IMR-90 (cell line): ENCODE measurements around the gene PLIN5. TPM values are rescaled to one million over a fixed set of nuclear protein-coding genes. Genes with fewer than 3 reads are reported as not detected.

ENCODE experiments used
- ATAC-seq: fragments of 200-7000 bp; cut with Tn5 transposase; 2 replicates; pipeline ENCODE4 v1.9.1; 2020; ENCODE audit warnings: low read depth, mild to moderate bottlenecking, moderate library complexity
- BruUV-seq: library from RNA; stranded (reverse); fragments of 400-500 nt; replicated peaks from 2 replicates; lab custom pipeline; 2021; lab: Mats Ljungman, UMichigan
- CTCF ChIA-PET: fragments of 300-600 bp; formaldehyde crosslinking; extraction: SDS; loops from one replicate; lab custom pipeline; 2021; ENCODE audit warnings: antibody characterized with exemption; lab: Yijun Ruan, JAX
- POLR2A ChIA-PET: fragments of 300-600 bp; sonication (Branson Sonifier 250); formaldehyde crosslinking; loops from one replicate; lab custom pipeline; 2022; ENCODE audit warnings: antibody characterized with exemption; ENCODE audit not compliant: unreplicated experiment; lab: Charles Lee
- DNase-seq: peaks from one replicate; pipeline ENCODE4 v3.0.0; 2013
- H2AFZ ChIP-seq: replicated peaks from 2 replicates; pipeline ENCODE3; 2013; ENCODE audit warnings: low read length, mild to moderate bottlenecking; ENCODE audit not compliant: poor library complexity
- H2AK5ac ChIP-seq: 2 replicates; pipeline ENCODE4 v1.6.1; 2013; ENCODE audit warnings: low read depth, low read length, inconsistent platforms
- H2AK9ac ChIP-seq: replicated peaks from 2 replicates; pipeline ENCODE3; 2013; ENCODE audit warnings: mild to moderate bottlenecking, low read depth, low read length, moderate library complexity; ENCODE audit not compliant: poor library complexity
- H2BK120ac ChIP-seq: 2 replicates; pipeline ENCODE4 v1.6.1; 2013; ENCODE audit warnings: low read depth, low read length, inconsistent platforms
- H2BK15ac ChIP-seq: 3 replicates; pipeline ENCODE4 v1.6.1; 2013; ENCODE audit warnings: low read depth, low read length, inconsistent platforms
- H2BK20ac ChIP-seq: 2 replicates; pipeline ENCODE4 v1.6.1; 2013; ENCODE audit warnings: low read depth, mild to moderate bottlenecking, inconsistent platforms, low read length, moderate library complexity
- H2BK5ac ChIP-seq: 2 replicates; pipeline ENCODE4 v1.6.1; 2013; ENCODE audit warnings: mild to moderate bottlenecking, low read depth, low read length, inconsistent platforms; ENCODE audit not compliant: poor library complexity, severe bottlenecking
- H3K14ac ChIP-seq: replicated peaks from 2 replicates; pipeline ENCODE4 v1.6.1; 2013; ENCODE audit warnings: low read depth, low read length, inconsistent platforms
- H3K18ac ChIP-seq: 2 replicates; pipeline ENCODE4 v1.6.1; 2013; ENCODE audit warnings: low read depth, low read length, control low read depth
- H3K23ac ChIP-seq: 2 replicates; pipeline ENCODE4 v1.6.1; 2013; ENCODE audit warnings: low read depth, low read length, inconsistent platforms
- H3K27ac ChIP-seq: 2 replicates; pipeline ENCODE4 v1.5.1; 2013; ENCODE audit warnings: mild to moderate bottlenecking, control low read depth, low read length; ENCODE audit not compliant: insufficient read depth
- H3K27me3 ChIP-seq: 2 replicates; pipeline ENCODE4 v1.6.1; 2013; ENCODE audit warnings: low read length; ENCODE audit not compliant: control insufficient read depth, insufficient read depth
- H3K36me3 ChIP-seq: 2 replicates; pipeline ENCODE4 v1.6.1; 2013; ENCODE audit warnings: low read length, mixed read lengths; ENCODE audit not compliant: control insufficient read depth, insufficient read depth
- H3K4ac ChIP-seq: 2 replicates; pipeline ENCODE4 v1.6.1; 2013; ENCODE audit warnings: low read depth, low read length, inconsistent platforms
- H3K4me1 ChIP-seq: 2 replicates; pipeline ENCODE4 v1.6.1; 2013; ENCODE audit warnings: low read length, mixed read lengths; ENCODE audit not compliant: control insufficient read depth, insufficient read depth
- H3K4me2 ChIP-seq: 2 replicates; pipeline ENCODE4 v1.6.1; 2013; ENCODE audit warnings: low read depth, mild to moderate bottlenecking, control low read depth, low read length, moderate library complexity
- H3K4me3 ChIP-seq: 2 replicates; pipeline ENCODE4 v1.5.1; 2013; ENCODE audit warnings: low read depth, mild to moderate bottlenecking, control low read depth, low read length, moderate library complexity; ENCODE audit not compliant: insufficient read depth
- H3K56ac ChIP-seq: 2 replicates; pipeline ENCODE4 v1.6.1; 2013; ENCODE audit warnings: low read length, inconsistent platforms; ENCODE audit not compliant: insufficient read depth; ENCODE audit errors: extremely low read depth
- H3K79me1 ChIP-seq, 2 experiments: 2 replicates each; pipeline ENCODE4 v1.6.1; 2013; ENCODE audit warnings: low read length in 2 of 2, inconsistent platforms in 1 of 2, low read depth in 1 of 2
- H3K9ac ChIP-seq: 2 replicates; pipeline ENCODE4 v1.6.1; 2013; ENCODE audit warnings: low read depth, low read length, control low read depth
- H3K9me1 ChIP-seq: 2 replicates; pipeline ENCODE4 v1.6.1; 2013; ENCODE audit warnings: low read length, inconsistent platforms; ENCODE audit not compliant: insufficient read depth
- H3K9me3 ChIP-seq: 2 replicates; pipeline ENCODE4 v1.6.1; 2013; ENCODE audit warnings: low read length; ENCODE audit not compliant: control insufficient read depth, insufficient read depth
- H4K20me1 ChIP-seq: 2 replicates; pipeline ENCODE4 v1.6.1; 2013; ENCODE audit warnings: low read length, inconsistent platforms; ENCODE audit not compliant: insufficient read depth
- H4K5ac ChIP-seq: 2 replicates; pipeline ENCODE4 v1.6.1; 2013; ENCODE audit warnings: mild to moderate bottlenecking, low read depth, low read length, control low read depth
- H4K8ac ChIP-seq, 2 experiments: 2 replicates each; pipeline ENCODE4 v1.6.1; 2013; ENCODE audit warnings: low read depth in 2 of 2, low read length in 2 of 2, control low read depth in 1 of 2, inconsistent platforms in 1 of 2
- H4K91ac ChIP-seq: 2 replicates; pipeline ENCODE4 v1.6.1; 2013; ENCODE audit warnings: low read depth, low read length, inconsistent platforms; ENCODE audit not compliant: insufficient read depth
- CHD1 ChIP-seq: IDR thresholded peaks from 2 replicates; pipeline ENCODE4 v1.6.1; 2012; ENCODE audit warnings: low read depth, low read length, improper control_type of control experiment
- FOS ChIP-seq: fragments of 150-350 bp; IDR thresholded peaks from 2 replicates; pipeline ENCODE4 v1.6.1; 2016; ENCODE audit warnings: low read depth, low read length
- NFE2L2 ChIP-seq: fragments of 150-350 bp; IDR thresholded peaks from 2 replicates; pipeline ENCODE4 v1.6.1; 2016; ENCODE audit warnings: low read depth, mild to moderate bottlenecking, low read length
- POLR2A ChIP-seq: IDR thresholded peaks from 2 replicates; pipeline ENCODE4 v1.6.1; 2012; ENCODE audit warnings: mild to moderate bottlenecking, low read depth, low read length
- WGBS, 2 experiments: methylation state at CpG; one replicate each; pipeline versions ENCODE4 v1.1.5 to v1.1.7; 2013; ENCODE audit warnings: missing lambda C conversion rate in 2 of 2; ENCODE audit not compliant: insufficient read length in 1 of 2; ENCODE audit errors: extremely low coverage in 2 of 2; 5-methylcytosine and 5-hydroxymethylcytosine counted together
- dilution Hi-C: fragments of 300-500 bp; cut with HindIII; formaldehyde crosslinking; loops from one replicate; pipeline ENCODE4 v1.14.3; 2018; ENCODE audit warnings: low sequenced_read_pairs; ENCODE audit not compliant: unreplicated experiment
- in situ Hi-C: fragments of 300-500 bp; cut with MboI; formaldehyde crosslinking; loops from 3 replicates; pipeline ENCODE4 v1.14.3; 2019; ENCODE audit warnings: low sequenced_read_pairs, inconsistent platforms, mixed read lengths
- intact Hi-C: fragments of 100-400 bp; cut with micrococcal nuclease; formaldehyde crosslinking; loops from 2 replicates; pipeline ENCODE4 v1.10.0; 2022
- polyA plus RNA-seq, 3 experiments: library from polyadenylated mRNA; depleted of rRNA; stranded (reverse); fragments of >200 nt; gene quantifications; 2 replicates each; pipeline ENCODE4 v1.2.3, GENCODE V29; 2012; ENCODE audit warnings: low replicate concordance in 1 of 3
- total RNA-seq: library from RNA; depleted of rRNA; stranded (reverse); fragments of >200 nt; gene quantifications from 2 replicates; pipeline ENCODE4 v1.2.3, GENCODE V29; 2012
- TF ChIP-seq, protein P1 (sequence below): fragments of 150-350 bp; IDR thresholded peaks from 2 replicates; pipeline ENCODE4 v1.6.1; 2017; ENCODE audit warnings: mild to moderate bottlenecking, antibody characterized with exemption, low read length, low read depth

PLIN5 gene
- total and polyA plus RNA-seq, 2 of the 4 experiments (the other 2 are of a cell fraction), result not detected

DNA sequence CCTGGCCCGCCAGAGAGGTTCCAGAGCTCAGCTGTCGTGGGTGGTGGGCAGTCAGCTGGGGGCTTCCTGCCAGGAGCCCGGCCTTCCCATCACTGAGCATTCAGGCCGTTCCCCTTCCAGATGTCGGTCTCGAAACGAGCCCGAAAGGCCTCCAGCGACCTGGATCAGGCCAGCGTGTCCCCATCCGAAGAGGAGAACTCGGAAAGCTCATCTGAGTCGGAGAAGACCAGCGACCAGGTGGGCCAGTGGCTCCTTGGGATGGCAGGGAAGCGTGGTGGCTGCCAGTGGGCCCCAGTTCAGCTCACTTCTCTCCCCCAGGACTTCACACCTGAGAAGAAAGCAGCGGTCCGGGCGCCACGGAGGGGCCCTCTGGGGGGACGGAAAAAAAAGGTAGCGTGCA lies 43.6 kb downstream of the PLIN5 start:
- H3K9me1 ChIP-seq, result peaks cover 13% of the 10 kb centered on the region
- no peaks in the 10 kb centered on the region for H3K4me1 ChIP-seq
- peaks cover 14% of the 10 kb centered on the region; the same call in 1 of the 2 replicates for H4K20me1 ChIP-seq
- H4K91ac ChIP-seq, result no peak overlapping the region
- CTCF ChIA-PET, result no interaction called here
- H3K4me2 ChIP-seq, result no peak overlapping the region
- H2BK20ac ChIP-seq, result no peak overlapping the region
- H2BK120ac ChIP-seq, result no peak overlapping the region
- no peak overlapping the region for H2BK15ac ChIP-seq
- no peak overlapping the region for H2AK5ac ChIP-seq
- H2AFZ ChIP-seq, result no peak overlapping the region
- H3K14ac ChIP-seq, result no peak overlapping the region
- H3K4ac ChIP-seq, result no peak overlapping the region
- H4K5ac ChIP-seq, result no peak overlapping the region
- dilution Hi-C loops (no loop called here), in situ Hi-C loops (no loop called here), intact Hi-C loops (no loop called here)
- WGBS, 2 experiments, result 98% methylated on average over 14 of the region's 21 CpGs; no CpG with 5 or more reads in 1 of the 2 experiments
- POLR2A ChIA-PET, result no interaction called here
- H3K36me3 ChIP-seq, result peaks cover 72% of the 10 kb centered on the region
- no peak overlapping the region for H2AK9ac ChIP-seq
- DNase-seq (no peak), ATAC-seq (no peak)
- H3K9me3 ChIP-seq, result no peaks in the 10 kb centered on the region
- no TSS peak for BruUV-seq
- TF ChIP-seq FOS (no peak), POLR2A (no peak), CHD1 (no peak), NFE2L2 (no peak)
- TF ChIP-seq, protein P1, sequence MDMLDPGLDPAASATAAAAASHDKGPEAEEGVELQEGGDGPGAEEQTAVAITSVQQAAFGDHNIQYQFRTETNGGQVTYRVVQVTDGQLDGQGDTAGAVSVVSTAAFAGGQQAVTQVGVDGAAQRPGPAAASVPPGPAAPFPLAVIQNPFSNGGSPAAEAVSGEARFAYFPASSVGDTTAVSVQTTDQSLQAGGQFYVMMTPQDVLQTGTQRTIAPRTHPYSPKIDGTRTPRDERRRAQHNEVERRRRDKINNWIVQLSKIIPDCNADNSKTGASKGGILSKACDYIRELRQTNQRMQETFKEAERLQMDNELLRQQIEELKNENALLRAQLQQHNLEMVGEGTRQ, result no peak
- H3K56ac ChIP-seq, result no peak overlapping the region
- no peak overlapping the region for H3K23ac ChIP-seq
- no peak overlapping the region for H4K8ac ChIP-seq
- H3K27me3 ChIP-seq, result no peaks in the 10 kb centered on the region
- no peak overlapping the region for H3K9ac ChIP-seq
- peaks cover 7 to 27% of the 10 kb centered on the region in 2 experiments for H3K79me1 ChIP-seq
- H2BK5ac ChIP-seq, result no peak overlapping the region
- no peak overlapping the region for H3K27ac ChIP-seq
- no peak overlapping the region for H3K4me3 ChIP-seq
- H3K18ac ChIP-seq, result no peak overlapping the region
